Activated CD8-positive, alpha-beta memory T cell treated with anti-CD3 and anti-CD28 coated beads, Interleukin-2, amount 50 U/mL, for 24 hours (primary cell): ENCODE data around the gene DDX41.
"Not testable (repeated sequence)": the region's sequence is repeated elsewhere in the genome, so short reads cannot be mapped to it uniquely, and the experiment has no call there.

Experiments used
- DNase-seq: peaks from one replicate; pipeline ENCODE4 v3.0.0-alpha.2; 2020; ENCODE audit errors: extremely low read depth

DDX41 gene

GRCh38 chr5:177498013-177498787, 18.6 kb downstream of the DDX41 start:
- DNase-seq, result no peak

GRCh38 chr5:177497292-177498012, 19.3 kb downstream of the DDX41 start, which contains the start of gene PDLIM7:
Gene PDLIM7, minus strand, starts transcription at chr5:177497604. Its CDS starts 1,092 bp downstream, at chr5:177496512.
- DNase-seq, result peak; percentile 77

- DNase-seq, result no peak
Measured at GRCh38 chr5:177496727-177497291, 20.0 kb downstream of the DDX41 start.

GRCh38 chr5:177496070-177496726, 20.6 kb downstream of the DDX41 start:
- no peak for DNase-seq

GRCh38 chr5:177495243-177496060, 21.3 kb downstream of the DDX41 start:
- no peak for DNase-seq

GRCh38 chr5:177494346-177495195, 22.2 kb downstream of the DDX41 start:
- no peak for DNase-seq

GRCh38 chr5:177493795-177494345, 22.9 kb downstream of the DDX41 start:
- DNase-seq, result no peak

GRCh38 chr5:177492841-177493240, 23.9 kb downstream of the DDX41 start:
- DNase-seq, result no peak

GRCh38 chr5:177491983-177492746, 24.6 kb downstream of the DDX41 start:
- no peak for DNase-seq

GRCh38 chr5:177491429-177491945, 25.3 kb downstream of the DDX41 start:
- DNase-seq, result no peak

- no peak for DNase-seq
Measured at GRCh38 chr5:177490992-177491391, 25.8 kb downstream of the DDX41 start.

- no peak for DNase-seq
Measured at GRCh38 chr5:177490311-177490991, 26.3 kb downstream of the DDX41 start.

- no peak for DNase-seq
Measured at GRCh38 chr5:177489119-177489716, 27.5 kb downstream of the DDX41 start.

- no peak for DNase-seq
Measured at GRCh38 chr5:177487975-177488374, 28.8 kb downstream of the DDX41 start.

- DNase-seq, result no peak
Measured at GRCh38 chr5:177487144-177487543, 29.6 kb downstream of the DDX41 start.

- no peak for DNase-seq
Measured at GRCh38 chr5:177486256-177486655, 30.5 kb downstream of the DDX41 start.

- not testable (repeated sequence) for DNase-seq
Measured at GRCh38 chr5:177485753-177486152, 31.0 kb downstream of the DDX41 start.
